ENCODE results near the gene ZNF892. TPM values are rescaled to one million over a fixed set of nuclear protein-coding genes. Genes with fewer than 3 reads are reported as not detected.
"Not testable (repeated sequence)": the region's sequence is repeated elsewhere in the genome, so short reads cannot be mapped to it uniquely, and the experiment has no call there.

The ZNF892 gene
- total RNA-seq, 1 donor from 2014 or later: 5.3 TPM

- no peak for DNase-seq (ENCODE audit: low spot score)
These were observed 18.3 kb downstream of the ZNF892 start for GRCh38 chr2:95225658-95226057.

DNA sequence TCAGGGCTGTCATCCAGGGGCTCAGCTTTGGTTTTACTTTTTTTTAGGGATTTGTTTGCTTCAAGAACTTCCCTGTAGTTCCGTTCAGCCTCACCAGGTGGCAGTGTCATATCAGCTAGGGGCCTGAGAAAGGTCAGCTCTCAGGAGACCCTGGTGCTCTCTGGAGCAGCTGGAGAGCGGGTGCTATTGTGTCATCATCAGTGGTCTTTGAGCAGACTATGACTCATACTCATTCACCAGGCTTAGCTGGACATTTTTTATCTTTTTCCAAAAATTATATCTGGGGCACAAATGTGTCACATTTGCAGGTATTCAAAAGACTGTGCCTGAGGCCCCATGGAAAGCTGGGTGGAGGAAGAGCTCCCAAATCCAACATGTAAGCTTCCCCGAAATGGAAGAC lies 24.4 kb downstream of the ZNF892 start:
- peak; percentile 52 for DNase-seq (ENCODE audit: low spot score)

- no peak for DNase-seq (ENCODE audit: low spot score)
These were observed 24.9 kb downstream of the ZNF892 start for GRCh38 chr2:95232232-95232631.

DNA sequence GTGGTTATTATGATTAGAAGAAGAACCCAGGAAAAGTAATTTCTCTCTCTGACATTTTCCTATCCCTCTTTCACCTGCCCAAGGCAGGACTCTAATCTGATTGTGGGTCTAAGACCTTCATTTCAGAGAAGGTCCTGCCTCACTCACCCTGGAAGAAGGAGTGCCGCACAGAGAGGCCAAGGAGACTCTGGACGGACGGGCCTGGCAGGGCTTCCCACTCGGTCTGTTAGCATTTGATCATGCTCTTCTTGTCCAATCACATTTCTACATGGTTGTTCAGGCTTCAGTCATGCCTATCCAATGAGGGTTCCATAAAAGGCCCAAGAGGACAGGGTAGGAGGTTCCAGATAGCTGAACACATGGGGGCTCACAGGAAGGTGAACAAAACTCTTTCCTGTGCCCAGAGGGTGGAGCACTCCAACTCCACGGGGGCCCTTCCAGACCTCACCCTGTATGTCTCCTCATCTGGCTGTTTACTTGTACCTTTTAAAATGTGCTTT lies 27.0 kb downstream of the ZNF892 start:
- no peak for DNase-seq (ENCODE audit: low spot score)

- DNase-seq (ENCODE audit: low spot score): no peak
These were observed 27.5 kb downstream of the ZNF892 start for GRCh38 chr2:95234816-95235215.

GRCh38 chr2:95238131-95238530 lies 30.8 kb downstream of the ZNF892 start:
- DNase-seq (ENCODE audit: low spot score): no peak

DNA sequence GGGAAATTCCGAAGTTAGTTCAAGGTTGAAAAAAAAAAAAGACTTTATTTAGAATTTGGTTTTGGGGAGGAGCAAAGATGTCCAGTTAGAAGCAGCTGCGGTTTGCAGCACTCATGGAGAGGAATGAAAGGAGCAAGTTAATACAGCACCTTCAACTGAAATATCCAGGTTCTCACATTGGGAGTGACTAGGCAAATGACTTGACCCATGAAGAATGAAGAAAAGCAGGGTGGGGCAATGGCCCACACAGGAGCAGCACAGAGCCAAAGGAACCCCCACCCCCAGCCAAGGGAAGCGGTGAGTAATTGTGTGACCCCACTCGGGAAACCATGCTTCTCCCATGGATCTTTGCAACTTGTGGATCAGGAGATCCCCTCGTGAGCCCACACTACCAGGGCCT lies 32.8 kb downstream of the ZNF892 start:
- DNase-seq (ENCODE audit: low spot score): peak; percentile 58

DNA sequence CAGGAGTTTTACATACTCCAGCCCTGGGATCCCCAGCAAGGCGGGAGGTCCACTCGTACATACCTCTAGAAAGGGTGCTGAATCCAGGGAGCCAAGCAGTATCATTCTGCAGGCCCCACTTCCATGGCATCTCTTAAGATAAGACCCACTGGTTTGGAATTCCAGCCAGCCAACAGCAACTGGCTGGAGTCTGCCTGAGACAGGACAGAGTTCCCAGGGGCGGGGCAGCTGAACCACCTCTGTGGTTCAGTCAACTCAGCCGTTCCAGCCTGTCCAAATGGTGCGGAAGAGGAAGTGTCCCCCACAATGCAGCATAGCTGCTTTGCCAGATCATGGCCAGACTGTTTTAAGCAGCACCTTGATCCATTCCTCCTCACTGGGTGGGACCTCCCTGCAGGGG lies 33.2 kb downstream of the ZNF892 start:
- DNase-seq (ENCODE audit: low spot score): peak; percentile 44

DNA sequence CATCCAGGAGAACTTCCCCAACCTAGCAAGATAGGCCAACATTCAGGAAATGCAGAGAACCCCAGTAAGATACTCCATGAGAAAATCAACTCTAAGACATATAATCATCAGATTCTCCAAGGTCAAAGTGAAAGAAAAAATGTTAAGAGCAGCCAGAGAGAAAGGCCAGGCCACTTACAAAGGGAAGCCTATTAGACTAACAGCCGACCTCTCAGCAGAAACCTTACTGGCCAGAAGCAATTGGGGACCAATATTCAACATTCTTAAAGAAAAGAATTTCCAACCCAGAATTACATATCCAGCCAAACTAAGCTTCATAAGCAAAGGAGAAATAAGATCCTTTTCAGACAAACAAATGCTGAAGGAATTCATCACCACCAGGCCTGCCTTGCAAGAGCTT lies 34.8 kb downstream of the ZNF892 start:
- not testable (repeated sequence) for DNase-seq (ENCODE audit: low spot score)

Other genes with a start within 250 kb of the ZNF892 start
- 19.2 TPM for gene MAL, start 181.8 kb upstream of the ZNF892 start, total RNA-seq
- 52.1 TPM for gene MRPS5, start 85.7 kb upstream of the ZNF892 start, total RNA-seq
- 33.3 TPM for gene ZNF514, start 47.7 kb upstream of the ZNF892 start, total RNA-seq
- 4.5 TPM for gene ZNF2, start 41.7 kb upstream of the ZNF892 start, total RNA-seq
- gene PROM2, start 66.9 kb downstream of the ZNF892 start, total RNA-seq: 176 TPM
- gene KCNIP3, start 89.8 kb downstream of the ZNF892 start, total RNA-seq: 6.2 TPM
- 25.7 TPM for gene FAHD2A, start 195.2 kb downstream of the ZNF892 start, total RNA-seq